ENCODE results near the gene MCEMP1. TPM values are rescaled to one million over a fixed set of nuclear protein-coding genes. Genes with fewer than 3 reads are reported as not detected.

The MCEMP1 gene
- total RNA-seq, 1 donor from 2014 or later = 184 TPM

DNA sequence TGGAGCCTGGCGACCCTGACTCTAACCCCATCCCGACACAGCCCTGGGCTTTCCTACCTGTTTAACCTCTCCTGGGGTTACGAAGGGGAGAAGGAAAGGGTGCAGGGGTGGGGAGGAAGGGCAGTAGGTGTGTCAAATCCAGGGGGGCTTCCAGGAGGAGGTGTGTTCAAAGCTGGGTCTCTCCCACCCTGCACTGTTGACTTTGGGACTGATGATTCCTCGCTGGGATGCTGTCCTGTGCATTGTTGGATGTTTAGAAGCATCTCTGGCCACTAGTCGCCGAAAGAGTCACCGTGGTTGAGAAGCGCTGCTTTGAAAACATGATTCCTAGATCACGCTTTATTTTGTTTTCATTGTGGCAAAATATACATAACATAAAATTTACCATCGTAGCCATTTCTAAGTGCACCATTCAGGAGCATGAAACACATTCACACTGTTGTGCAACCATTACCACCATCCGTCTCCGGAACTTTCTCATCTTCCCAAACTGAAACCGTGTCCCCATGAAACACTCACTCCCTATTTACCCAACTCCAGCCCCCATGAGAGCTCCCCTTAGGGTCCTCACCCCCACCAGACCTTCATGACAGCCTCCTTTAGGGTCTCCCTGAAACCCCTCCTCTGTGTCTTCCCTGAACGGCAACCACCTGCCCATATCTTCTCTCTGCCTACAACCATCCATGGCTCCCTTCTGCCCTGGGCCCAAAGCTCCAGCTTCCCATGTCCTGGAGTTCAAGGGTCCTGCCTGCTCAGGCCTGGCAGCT lies 29.5 kb downstream of the MCEMP1 start:
- Histone ChIP-seq H3K27me3 (ENCODE audit: low read depth) (no peaks in the 10 kb centered on the region), H3K4me3 (no peak overlapping the region), H3K27ac (peak overlapping the region; percentile 61), H3K36me3 (no peaks in the 10 kb centered on the region), H3K9me3 (no peaks in the 10 kb centered on the region), H3K4me1 (peaks cover 19% of the 10 kb centered on the region)
- ATAC-seq = peak in 1 of 2 donors; percentile 13
- no peak for DNase-seq
- TF ChIP-seq, protein P1, sequence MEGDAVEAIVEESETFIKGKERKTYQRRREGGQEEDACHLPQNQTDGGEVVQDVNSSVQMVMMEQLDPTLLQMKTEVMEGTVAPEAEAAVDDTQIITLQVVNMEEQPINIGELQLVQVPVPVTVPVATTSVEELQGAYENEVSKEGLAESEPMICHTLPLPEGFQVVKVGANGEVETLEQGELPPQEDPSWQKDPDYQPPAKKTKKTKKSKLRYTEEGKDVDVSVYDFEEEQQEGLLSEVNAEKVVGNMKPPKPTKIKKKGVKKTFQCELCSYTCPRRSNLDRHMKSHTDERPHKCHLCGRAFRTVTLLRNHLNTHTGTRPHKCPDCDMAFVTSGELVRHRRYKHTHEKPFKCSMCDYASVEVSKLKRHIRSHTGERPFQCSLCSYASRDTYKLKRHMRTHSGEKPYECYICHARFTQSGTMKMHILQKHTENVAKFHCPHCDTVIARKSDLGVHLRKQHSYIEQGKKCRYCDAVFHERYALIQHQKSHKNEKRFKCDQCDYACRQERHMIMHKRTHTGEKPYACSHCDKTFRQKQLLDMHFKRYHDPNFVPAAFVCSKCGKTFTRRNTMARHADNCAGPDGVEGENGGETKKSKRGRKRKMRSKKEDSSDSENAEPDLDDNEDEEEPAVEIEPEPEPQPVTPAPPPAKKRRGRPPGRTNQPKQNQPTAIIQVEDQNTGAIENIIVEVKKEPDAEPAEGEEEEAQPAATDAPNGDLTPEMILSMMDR (IDR thresholded peaks at IDR 0.05) = no peak
- intact Hi-C loops (cut with DNase I) = no loop called here

DNA sequence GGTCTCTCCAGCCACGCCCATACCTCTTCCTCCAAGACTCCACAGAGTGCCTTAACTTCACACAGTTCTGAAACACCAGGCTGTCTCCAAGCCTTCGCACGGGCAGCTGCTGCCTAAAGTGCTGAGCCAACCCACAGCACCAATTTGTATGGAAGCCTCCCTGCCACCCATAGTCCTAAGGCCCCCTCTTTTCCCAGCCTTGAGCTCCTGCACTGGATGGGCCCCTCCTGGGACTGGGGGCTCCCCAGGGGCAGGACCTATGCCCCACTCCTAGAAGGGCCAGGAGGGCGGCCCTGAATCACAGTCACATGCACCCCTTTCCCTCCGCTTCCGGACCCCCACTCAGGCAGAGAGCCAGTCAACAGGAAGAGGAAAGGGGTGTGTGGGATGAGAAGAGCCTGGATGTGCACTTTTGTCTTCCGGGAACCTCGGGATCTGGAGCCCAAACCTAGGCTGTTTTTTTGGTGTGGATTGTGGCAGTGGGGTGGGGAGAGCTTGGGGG lies 30.1 kb downstream of the MCEMP1 start:
- DNase-seq = no peak
- no peak for ATAC-seq
- H3K27ac ChIP-seq = peak overlapping the region; percentile 61
- intact Hi-C loops (cut with DNase I) = no loop called here
- H3K9me3 ChIP-seq = no peaks in the 10 kb centered on the region
- H3K36me3 ChIP-seq = no peaks in the 10 kb centered on the region
- no peaks in the 10 kb centered on the region for H3K27me3 ChIP-seq (ENCODE audit: low read depth)
- TF ChIP-seq, protein P1 (IDR thresholded peaks at IDR 0.05) = no peak
- no peak overlapping the region for H3K4me3 ChIP-seq
- peaks cover 19% of the 10 kb centered on the region for H3K4me1 ChIP-seq

DNA sequence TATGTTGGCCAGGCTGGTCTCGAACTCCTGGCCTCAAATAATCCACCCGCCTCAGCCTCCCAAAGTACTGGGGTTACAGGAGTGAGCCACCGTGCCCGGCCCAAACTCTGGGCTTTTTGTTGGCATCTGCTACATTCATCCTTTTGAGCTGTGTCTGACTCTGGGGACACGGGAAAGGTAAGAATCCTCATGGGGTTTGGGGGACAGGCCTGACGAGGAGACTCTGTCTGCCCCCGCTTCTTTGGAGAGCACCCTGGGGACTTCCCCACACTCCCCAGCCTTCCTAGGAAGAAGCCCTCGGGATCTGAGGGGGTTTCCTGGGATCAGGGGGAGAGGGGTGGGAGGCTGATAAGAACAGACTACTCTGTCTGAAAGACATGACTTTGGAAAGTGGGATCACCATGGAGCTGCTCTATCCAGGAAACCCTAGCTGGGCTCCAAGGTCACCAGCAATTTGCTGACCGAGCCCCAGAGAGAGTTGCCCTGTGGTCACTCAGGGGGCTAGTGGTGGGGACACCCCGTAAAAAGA lies 33.1 kb downstream of the MCEMP1 start:
- DNase-seq = no peak
- H3K9me3 ChIP-seq = no peaks in the 10 kb centered on the region
- peaks cover 19% of the 10 kb centered on the region for H3K4me1 ChIP-seq
- no peak overlapping the region for H3K27ac ChIP-seq
- no peaks in the 10 kb centered on the region for H3K36me3 ChIP-seq
- intact Hi-C loops (cut with DNase I) = no loop called here
- no peak for ATAC-seq
- no peak overlapping the region for H3K4me3 ChIP-seq
- TF ChIP-seq, protein P1 (IDR thresholded peaks at IDR 0.05) = no peak
- H3K27me3 ChIP-seq (ENCODE audit: low read depth) = no peaks in the 10 kb centered on the region

DNA sequence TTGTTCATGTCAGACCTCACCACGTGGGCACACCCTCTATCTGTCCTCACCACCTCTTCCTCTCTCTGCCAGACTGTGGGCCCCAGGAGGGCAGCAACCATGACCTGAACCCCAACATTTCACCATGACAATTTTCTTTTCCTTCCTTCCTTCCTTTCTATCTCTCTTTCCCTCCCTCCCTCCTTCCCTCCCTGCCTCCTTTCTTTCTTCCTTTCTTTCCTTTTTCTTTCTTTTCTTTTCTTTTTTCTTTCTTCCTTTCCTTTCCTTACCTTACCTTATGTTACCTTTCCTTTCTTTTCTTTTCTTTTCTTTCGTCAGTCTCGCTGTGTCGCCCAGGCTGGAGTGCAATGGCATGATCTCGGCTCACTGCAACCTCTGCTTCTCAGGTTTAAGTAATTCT lies 33.7 kb downstream of the MCEMP1 start:
- ATAC-seq = no peak
- Histone ChIP-seq H3K9me3 (no peaks in the 10 kb centered on the region), H3K4me3 (no peak overlapping the region), H3K27ac (no peak overlapping the region), H3K27me3 (ENCODE audit: low read depth) (no peaks in the 10 kb centered on the region), H3K4me1 (peaks cover 19% of the 10 kb centered on the region), H3K36me3 (no peaks in the 10 kb centered on the region)
- DNase-seq = no peak
- TF ChIP-seq, protein P1 (IDR thresholded peaks at IDR 0.05) = no peak
- intact Hi-C loops (cut with DNase I) = no loop called here

DNA sequence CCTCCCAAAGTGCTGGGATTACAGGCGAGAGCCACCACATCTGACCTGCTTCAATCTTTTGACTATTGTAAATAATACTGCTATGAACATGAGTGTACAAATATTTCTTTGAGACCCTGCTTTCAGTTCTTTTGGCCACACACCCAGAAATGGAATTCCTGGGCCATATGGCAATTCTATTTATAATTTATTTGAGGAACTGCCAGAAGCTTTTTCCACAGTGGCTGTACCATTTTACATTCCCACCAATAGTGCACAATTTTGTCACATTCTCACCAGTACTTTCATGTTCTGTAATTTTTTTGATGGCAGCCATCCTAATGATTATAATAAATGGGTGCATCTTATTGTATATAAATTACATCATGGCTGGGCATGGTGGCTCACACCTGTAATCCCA lies 38.8 kb downstream of the MCEMP1 start:
- TF ChIP-seq, protein P1 (IDR thresholded peaks at IDR 0.05) = no peak
- Histone ChIP-seq H3K27ac (no peak overlapping the region), H3K9me3 (no peaks in the 10 kb centered on the region), H3K36me3 (no peaks in the 10 kb centered on the region), H3K27me3 (ENCODE audit: low read depth) (no peaks in the 10 kb centered on the region), H3K4me1 (no peaks in the 10 kb centered on the region), H3K4me3 (no peak overlapping the region)
- intact Hi-C loops (cut with DNase I) = no loop called here
- DNase-seq (no peak), ATAC-seq (no peak)
